HEK293 (cell line): ENCODE measurements around the gene C5.
A peak's percentile ranks its signal among the peaks of the same experiment; 100 is the strongest.

Source experiments
- CTCF ChIA-PET: fragments of 350-600 bp; formaldehyde crosslinking; extraction: SDS; loops from one replicate; lab custom pipeline; 2021; ENCODE audit warnings: antibody characterized with exemption; lab: Yijun Ruan, JAX
- POLR2A ChIA-PET: fragments of 300-600 bp; formaldehyde crosslinking; extraction: SDS; loops from one replicate; lab custom pipeline; 2020; ENCODE audit warnings: antibody characterized with exemption, inconsistent platforms; lab: Yijun Ruan, JAX
- H3K27ac ChIP-seq: fragments of 200-500 bp; sonication (Bioruptor generic); 2 replicates; pipeline ENCODE4 v1.5.1; 2014; ENCODE audit warnings: low read depth, low read length, control low read depth, inconsistent platforms; ENCODE audit errors: extremely low read depth
- H3K36me3 ChIP-seq, 2 experiments: fragments of 200-500 bp in 1 of 2; sonication (Bioruptor generic) in 1 of 2; 1 replicate in 1 of 2; 2 replicates in 1 of 2; pipeline ENCODE4 v1.5.1; 2014 to 2017; ENCODE audit warnings: inconsistent platforms in 2 of 2, low read length in 2 of 2; ENCODE audit not compliant: control insufficient read depth in 2 of 2, insufficient read depth in 1 of 2
- H3K4me1 ChIP-seq: fragments of 200-500 bp; sonication (Bioruptor generic); 2 replicates; pipeline ENCODE4 v1.5.1; 2014; ENCODE audit warnings: mild to moderate bottlenecking, low read length, inconsistent platforms; ENCODE audit not compliant: control insufficient read depth, insufficient read depth
- H3K4me3 ChIP-seq: 2 replicates; pipeline ENCODE4 v1.5.1; 2011; ENCODE audit warnings: low read depth, mild to moderate bottlenecking, control low read depth, low read length, moderate library complexity
- H3K9me3 ChIP-seq: fragments of 200-500 bp; sonication (Bioruptor generic); 2 replicates; pipeline ENCODE4 v1.5.1; 2014; ENCODE audit warnings: low read depth, low read length, inconsistent platforms; ENCODE audit not compliant: control insufficient read depth, insufficient read depth
- HOXC10 ChIP-seq: sonication (generic); formaldehyde crosslinking; IDR thresholded peaks from 2 replicates; pipeline ENCODE4 v1.8.1; 2023; ENCODE audit warnings: mild to moderate bottlenecking, missing genetic modification reagents
- KLF9 ChIP-seq: fragments of 450-650 bp; formaldehyde crosslinking; IDR thresholded peaks from 2 replicates; pipeline ENCODE4 v1.5.1; 2016; ENCODE audit warnings: missing biosample characterization, missing genetic modification characterization, low read depth
- REST ChIP-seq: fragments of 450-650 bp; formaldehyde crosslinking; IDR thresholded peaks from 2 replicates; pipeline ENCODE4 v1.5.1; 2016; ENCODE audit warnings: missing biosample characterization, missing genetic modification characterization
- TSHZ1 ChIP-seq: fragments of 450-650 bp; formaldehyde crosslinking; IDR thresholded peaks from 2 replicates; pipeline ENCODE4 v1.5.1; 2016; ENCODE audit warnings: missing biosample characterization, missing genetic modification characterization, borderline replicate concordance
- ZBTB11 ChIP-seq: fragments of 450-650 bp; formaldehyde crosslinking; conservative IDR thresholded peaks from 2 replicates; pipeline ENCODE4 v1.5.1; 2016; ENCODE audit warnings: low read depth, missing biosample characterization, missing genetic modification characterization
- ZBTB21 ChIP-seq: fragments of 450-650 bp; formaldehyde crosslinking; IDR thresholded peaks from 2 replicates; pipeline ENCODE4 v1.5.1; 2017; ENCODE audit warnings: missing biosample characterization, missing genetic modification characterization
- ZBTB48 ChIP-seq: fragments of 450-650 bp; formaldehyde crosslinking; IDR thresholded peaks from 2 replicates; pipeline ENCODE4 v1.5.1; 2016; ENCODE audit warnings: missing biosample characterization, missing genetic modification characterization
- ZNF311 ChIP-seq: fragments of 450-650 bp; formaldehyde crosslinking; IDR thresholded peaks from 2 replicates; pipeline ENCODE4 v1.5.1; 2017; ENCODE audit warnings: missing biosample characterization, missing genetic modification characterization, borderline replicate concordance
- ZNF335 ChIP-seq: fragments of 450-650 bp; formaldehyde crosslinking; conservative IDR thresholded peaks from 2 replicates; pipeline ENCODE4 v1.5.1; 2016; ENCODE audit warnings: missing biosample characterization, missing genetic modification characterization
- ZNF37A ChIP-seq: fragments of 450-650 bp; IDR thresholded peaks from 2 replicates; pipeline ENCODE4 v1.5.1; 2018; ENCODE audit warnings: missing biosample characterization, missing genetic modification characterization
- ZNF404 ChIP-seq: fragments of 450-650 bp; formaldehyde crosslinking; IDR thresholded peaks from 2 replicates; pipeline ENCODE4 v1.5.1; 2017; ENCODE audit warnings: missing biosample characterization, missing genetic modification characterization
- ZNF513 ChIP-seq: fragments of 450-650 bp; IDR thresholded peaks from 2 replicates; pipeline ENCODE4 v1.5.1; 2018; ENCODE audit warnings: missing biosample characterization, missing genetic modification characterization
- ZNF518A ChIP-seq: fragments of 450-650 bp; formaldehyde crosslinking; conservative IDR thresholded peaks from 2 replicates; pipeline ENCODE4 v1.5.1; 2016; ENCODE audit warnings: low read depth, missing biosample characterization, missing genetic modification characterization
- ZNF529 ChIP-seq: fragments of 450-650 bp; formaldehyde crosslinking; IDR thresholded peaks from 2 replicates; pipeline ENCODE4 v1.5.1; 2017; ENCODE audit warnings: missing genetic modification characterization, missing biosample characterization; ENCODE audit not compliant: insufficient replicate concordance
- ZNF561 ChIP-seq: fragments of 450-650 bp; IDR thresholded peaks from 2 replicates; pipeline ENCODE4 v1.5.1; 2018; ENCODE audit warnings: missing biosample characterization, missing genetic modification characterization, borderline replicate concordance
- ZNF776 ChIP-seq: fragments of 450-650 bp; formaldehyde crosslinking; IDR thresholded peaks from 2 replicates; pipeline ENCODE4 v1.5.0; 2017; ENCODE audit warnings: missing biosample characterization, missing genetic modification characterization, borderline replicate concordance
- ZNF791 ChIP-seq: fragments of 450-650 bp; formaldehyde crosslinking; IDR thresholded peaks from 2 replicates; pipeline ENCODE4 v1.5.1; 2016; ENCODE audit warnings: missing biosample characterization, missing genetic modification characterization
- ZNF830 ChIP-seq: fragments of 450-650 bp; IDR thresholded peaks from 2 replicates; pipeline ENCODE4 v1.5.0; 2018; ENCODE audit warnings: missing biosample characterization, missing genetic modification characterization, low read depth, mild to moderate bottlenecking, moderate library complexity

Gene C5

GRCh38 chr9:120931231-120932085, 118.6 kb downstream of the C5 start (continued):
- TF ChIP-seq TSHZ1 = no peak
- 0 out of 2 replicates have a peak, but pooled peaks have one; percentile 24 for TF ChIP-seq ZBTB21
- no peak for TF ChIP-seq REST
- no peak for TF ChIP-seq ZBTB48 (tag by site-specific recombination)
- TF ChIP-seq ZNF404 (tag by site-specific recombination) = no peak
- TF ChIP-seq HOXC10 (CRISPR knock-in tag) = no peak
- TF ChIP-seq ZNF37A (tag by site-specific recombination) = no peak
- TF ChIP-seq ZNF791 (tag by site-specific recombination) = no peak
- no peak for TF ChIP-seq ZNF311
- no peak for TF ChIP-seq ZNF776
- no peak for TF ChIP-seq ZNF513
- peak; percentile 66 for TF ChIP-seq ZNF335
- no peak for TF ChIP-seq ZNF830 (tag by site-specific recombination)
- TF ChIP-seq ZNF561 (tag by site-specific recombination) = no peak

- Histone ChIP-seq H3K9me3 (no peaks in the 10 kb centered on the region), H3K4me3 (peak overlapping the region; percentile 52), H3K27ac (peak overlapping the region; percentile 56; the same call in 1 of the 2 replicates), H3K4me1 (no peaks in the 10 kb centered on the region), H3K36me3 (no peaks in the 10 kb centered on the region)
- ChIA-PET POLR2A (interaction anchor here (0.9 to 1.4 kb wide), 4 partner anchors 10 to 199 kb away, joined by 3 to 8 read pairs (median 4); partner anchors contain the start of gene FBXW2), CTCF (interaction anchor here (0.6 to 1.2 kb wide), 6 partner anchors 13 to 651 kb away, joined by 3 to 7 read pairs (median 4); no protein-coding TSS in a partner anchor)
- no peak for TF ChIP-seq ZNF529 (tag by site-specific recombination)
- TF ChIP-seq ZNF518A = peak; percentile 56; the same call in 1 of the 2 replicates
- peak; percentile 50; the same call in 1 of the 2 replicates for TF ChIP-seq ZBTB11
- TF ChIP-seq KLF9 = no peak
These were observed 120.8 kb downstream of the C5 start for GRCh38 chr9:120929229-120929791.
